Gastrocnemius medialis (tissue), 4 donors: ENCODE measurements around the gene GPSM3. TPM values are rescaled to one million over a fixed set of nuclear protein-coding genes. Genes with fewer than 3 reads are reported as not detected.

Experiments used
- ATAC-seq, 2 donors: fragments of 150-250 bp; one replicate each; pipeline ENCODE4 v1.9.1; 2016
- DNase-seq, 2 donors: peaks; one replicate each; pipeline ENCODE4 v3.0.0-alpha.2; 2019
- H3K27ac ChIP-seq, 4 donors: fragments of 200-600 bp; sonication (generic); 1 replicate in 1 of 4; 2 replicates in 3 of 4; pipeline ENCODE4 v1.5.1; 2016 to 2018; ENCODE audit warnings: mild to moderate bottlenecking in 2 of 4, moderate library complexity in 1 of 4
- H3K27me3 ChIP-seq, 3 donors: fragments of 200-600 bp; sonication (generic) in 2 of 3; 1 replicate in 1 of 3; 2 replicates in 2 of 3; pipeline versions ENCODE4 v1.5.1 to v1.6.0; 2016 to 2019; ENCODE audit warnings: mild to moderate bottlenecking in 1 of 3, moderate library complexity in 1 of 3
- H3K36me3 ChIP-seq, 2 donors: fragments of 200-600 bp; sonication (generic) in 1 of 2; one replicate each; pipeline ENCODE4 v1.5.1; 2017 to 2018
- H3K4me1 ChIP-seq, 2 donors: fragments of 200-600 bp; sonication (generic) in 1 of 2; one replicate each; pipeline ENCODE4 v1.5.1; 2016 to 2017; ENCODE audit warnings: mild to moderate bottlenecking in 2 of 2
- H3K4me3 ChIP-seq, 4 donors: fragments of 200-600 bp; sonication (generic) in 3 of 4; 1 replicate in 1 of 4; 2 replicates in 3 of 4; pipeline ENCODE4 v1.5.1; 2016 to 2019; ENCODE audit warnings: mild to moderate bottlenecking in 2 of 4
- H3K9me3 ChIP-seq, 3 donors: fragments of 200-600 bp; sonication (generic) in 2 of 3; 1 replicate in 1 of 3; 2 replicates in 2 of 3; pipeline ENCODE4 v1.5.1; 2016 to 2019
- POLR2A ChIP-seq, 2 donors: fragments of 450-650 bp; IDR thresholded peaks; one replicate each; pipeline ENCODE4 v1.6.1; 2017; ENCODE audit warnings: antibody characterized with exemption in 2 of 2, mild to moderate bottlenecking in 2 of 2, moderate library complexity in 2 of 2
- in situ Hi-C, 4 donors: fragments of 200-750 bp; cut with MboI; loops; one replicate each; pipeline versions ENCODE4 v1.15.0 to v1.8.0; 2017; ENCODE audit warnings: low sequenced_read_pairs in 4 of 4
- intact Hi-C: fragments of 100-400 bp; cut with DNase I; formaldehyde crosslinking; loops from one replicate; pipeline ENCODE4 v1.15.1; 2023; ENCODE audit warnings: low total_unique reads
- total RNA-seq, 4 donors: library from RNA; depleted of rRNA; stranded (reverse); fragments of >200 nt; gene quantifications; one replicate each; pipeline versions ENCODE4 v1.1.0 to v1.2.3, GENCODE V29; 2016
- TF ChIP-seq, protein P1 (sequence below), 5 experiments: fragments of 450-650 bp in 3 of 5; fragments of 200-600 bp in 2 of 5; sonication (generic) in 2 of 5; IDR thresholded peaks in 4 of 5; conservative IDR thresholded peaks in 1 of 5; 1 replicate in 4 of 5; 2 replicates in 1 of 5; pipeline ENCODE4 v1.5.1; 2016 to 2019; ENCODE audit warnings: antibody characterized with exemption in 5 of 5, mild to moderate bottlenecking in 3 of 5, moderate library complexity in 3 of 5

GPSM3 gene
- total RNA-seq, 4 donors from 2014 or later = 2.2 to 2.9 (median 2.3) TPM; not detected in 1

DNA sequence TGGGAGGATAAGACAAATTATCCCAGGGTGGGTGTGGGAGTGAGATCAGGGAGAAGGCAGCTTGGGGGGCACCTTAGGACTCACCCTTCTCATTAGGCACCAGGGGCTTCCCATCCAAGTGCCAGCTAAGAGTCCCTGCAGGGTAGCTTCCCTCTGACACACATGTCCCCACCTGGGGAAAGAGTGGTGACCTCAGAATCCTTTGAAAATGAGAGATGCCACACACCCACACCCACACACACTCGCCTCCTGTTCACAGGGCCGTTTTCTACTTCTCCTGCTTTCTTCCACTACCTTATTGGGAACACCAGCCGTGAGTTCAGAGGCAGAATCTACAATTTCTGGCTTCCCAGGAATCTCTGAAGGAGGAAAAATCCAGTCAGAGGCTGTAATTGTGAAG lies 9.4 kb downstream of the GPSM3 start:
- intact Hi-C loops = no loop called here
- H3K4me3 ChIP-seq = no peak overlapping the region
- H3K4me1 ChIP-seq = peaks cover 31 to 51% of the 10 kb centered on the region in 2 donors
- peak overlapping the region; percentile 62 to 99 (median 83) for H3K27ac ChIP-seq
- H3K9me3 ChIP-seq = no peaks in the 10 kb centered on the region
- no peaks in the 10 kb centered on the region for H3K27me3 ChIP-seq
- in situ Hi-C loops = loop anchor here in 3 of 4 donors (25.0 kb wide), 6 partner anchors 221 to 1571 kb away; partner anchors contain the start of genes BRD2 (in 3 of the 3), HLA-DMA (in 3 of the 3), APOM (in 2 of the 3) and BAG6 (in 2 of the 3)
- ATAC-seq = no peak
- H3K36me3 ChIP-seq = peaks cover 0 to 24% of the 10 kb centered on the region in 2 donors
- TF ChIP-seq, protein P1, sequence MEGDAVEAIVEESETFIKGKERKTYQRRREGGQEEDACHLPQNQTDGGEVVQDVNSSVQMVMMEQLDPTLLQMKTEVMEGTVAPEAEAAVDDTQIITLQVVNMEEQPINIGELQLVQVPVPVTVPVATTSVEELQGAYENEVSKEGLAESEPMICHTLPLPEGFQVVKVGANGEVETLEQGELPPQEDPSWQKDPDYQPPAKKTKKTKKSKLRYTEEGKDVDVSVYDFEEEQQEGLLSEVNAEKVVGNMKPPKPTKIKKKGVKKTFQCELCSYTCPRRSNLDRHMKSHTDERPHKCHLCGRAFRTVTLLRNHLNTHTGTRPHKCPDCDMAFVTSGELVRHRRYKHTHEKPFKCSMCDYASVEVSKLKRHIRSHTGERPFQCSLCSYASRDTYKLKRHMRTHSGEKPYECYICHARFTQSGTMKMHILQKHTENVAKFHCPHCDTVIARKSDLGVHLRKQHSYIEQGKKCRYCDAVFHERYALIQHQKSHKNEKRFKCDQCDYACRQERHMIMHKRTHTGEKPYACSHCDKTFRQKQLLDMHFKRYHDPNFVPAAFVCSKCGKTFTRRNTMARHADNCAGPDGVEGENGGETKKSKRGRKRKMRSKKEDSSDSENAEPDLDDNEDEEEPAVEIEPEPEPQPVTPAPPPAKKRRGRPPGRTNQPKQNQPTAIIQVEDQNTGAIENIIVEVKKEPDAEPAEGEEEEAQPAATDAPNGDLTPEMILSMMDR (IDR thresholded peaks at IDR 0.05 in 4 of 5, conservative IDR thresholded peaks at IDR 0.05 in 1 of 5) = no peak
- TF ChIP-seq POLR2A (IDR thresholded peaks at IDR 0.05) = no peak
- DNase-seq = no peak

DNA sequence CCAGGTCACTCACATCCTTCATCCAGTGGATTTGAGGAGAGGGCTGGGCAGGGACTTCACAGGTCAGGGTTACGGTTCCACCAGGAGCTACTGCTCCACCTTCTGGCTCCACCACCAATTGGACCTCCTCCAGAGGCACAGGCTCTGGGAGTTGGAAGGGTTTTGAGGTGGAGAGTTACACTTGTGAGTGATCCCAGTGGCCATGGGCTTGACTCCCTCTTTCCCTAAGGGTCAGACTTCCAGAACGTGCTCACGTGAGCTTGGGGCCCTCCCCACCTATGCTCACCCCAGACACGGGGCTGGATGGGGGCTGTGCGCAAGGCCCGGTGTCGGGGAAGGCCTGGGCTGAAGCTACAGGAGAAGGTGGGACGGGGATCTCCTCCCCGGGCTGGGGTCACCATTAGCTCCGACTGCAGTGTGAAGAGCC lies 9.9 kb downstream of the GPSM3 start:
- peaks cover 31 to 51% of the 10 kb centered on the region in 2 donors for H3K4me1 ChIP-seq
- peaks cover 0 to 24% of the 10 kb centered on the region in 2 donors for H3K36me3 ChIP-seq

DNA sequence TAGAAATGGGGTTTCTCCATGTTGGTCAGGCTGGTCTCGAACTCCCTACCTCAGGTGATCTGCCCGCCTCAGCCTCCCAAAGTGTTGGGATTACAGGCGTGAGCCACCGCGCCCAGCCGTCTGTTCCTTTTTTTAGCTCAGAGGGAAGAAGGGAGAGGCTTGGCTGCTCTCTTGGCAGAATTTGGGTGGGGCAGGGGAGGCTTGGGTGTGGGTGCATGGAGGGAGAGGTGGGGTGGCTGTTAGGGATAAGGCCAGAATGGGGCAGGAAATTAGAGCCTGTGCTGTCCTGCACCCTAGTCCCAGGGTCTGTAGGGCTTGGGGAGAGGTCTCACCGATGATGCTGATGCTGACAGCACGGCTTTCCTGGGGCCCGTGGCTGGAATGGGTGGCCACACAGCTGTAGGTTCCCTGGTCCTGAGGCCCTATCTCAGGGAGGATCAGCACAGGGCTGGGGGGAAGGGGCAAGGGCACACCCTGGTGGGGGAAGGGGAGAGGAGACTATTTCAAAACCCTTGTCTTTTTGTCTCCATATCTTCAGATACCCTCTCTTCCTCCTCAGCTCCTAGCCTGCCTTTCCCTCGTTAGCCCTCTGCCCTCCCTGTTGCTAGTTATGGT lies 10.4 kb downstream of the GPSM3 start:
- H3K4me1 ChIP-seq = peaks cover 32 to 54% of the 10 kb centered on the region in 2 donors
- no peak for ATAC-seq
- in situ Hi-C loops = loop anchor here in 3 of 4 donors (25.0 kb wide), 6 partner anchors 220 to 1570 kb away; partner anchors contain the start of genes BRD2 (in 3 of the 3), HLA-DMA (in 3 of the 3), APOM (in 2 of the 3) and BAG6 (in 2 of the 3)

More for the DNA sequence above, 9.9 kb downstream of the GPSM3 start:
- no peaks in the 10 kb centered on the region for H3K27me3 ChIP-seq
- H3K4me3 ChIP-seq = no peak overlapping the region
- DNase-seq (no peak), ATAC-seq (no peak)
- intact Hi-C loops = no loop called here
- TF ChIP-seq, protein P1 (IDR thresholded peaks at IDR 0.05 in 4 of 5, conservative IDR thresholded peaks at IDR 0.05 in 1 of 5) = no peak
- no peak for TF ChIP-seq POLR2A (IDR thresholded peaks at IDR 0.05)
- H3K9me3 ChIP-seq = no peaks in the 10 kb centered on the region
- in situ Hi-C loops = loop anchor here in 3 of 4 donors (25.0 kb wide), 6 partner anchors 220 to 1570 kb away; partner anchors contain the start of genes BRD2 (in 3 of the 3), HLA-DMA (in 3 of the 3), APOM (in 2 of the 3) and BAG6 (in 2 of the 3)
- peak overlapping the region; percentile 62 to 99 (median 83) for H3K27ac ChIP-seq

DNA sequence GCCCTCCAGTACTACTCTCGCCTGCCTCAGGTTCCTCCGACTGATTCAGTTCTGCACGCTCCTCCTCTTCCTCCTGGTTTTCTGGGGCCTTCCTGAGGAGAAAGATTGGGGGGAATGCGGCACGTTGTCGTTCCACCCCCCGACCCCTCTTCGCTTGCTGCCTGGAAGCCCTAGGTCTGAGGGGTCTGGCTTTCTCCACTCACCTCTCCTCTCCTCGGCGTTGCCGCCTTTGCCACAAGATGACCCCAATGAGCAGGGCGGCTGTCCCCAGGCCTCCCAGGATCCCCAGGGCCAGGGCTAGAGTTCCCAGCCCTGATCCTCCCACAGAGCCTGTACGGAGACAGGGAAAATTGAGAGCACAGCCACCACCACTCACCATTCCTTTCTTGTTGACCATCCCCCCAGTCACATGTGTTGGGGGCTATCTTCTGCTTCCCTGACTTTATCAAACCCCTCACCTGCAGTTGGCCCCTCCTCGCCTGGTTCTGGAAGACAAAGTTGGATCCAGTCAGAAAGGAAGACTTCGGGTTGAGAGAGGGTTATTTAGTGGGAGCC lies 11.2 kb downstream of the GPSM3 start:
- intact Hi-C loops = no loop called here
- Histone ChIP-seq H3K27me3 (no peaks in the 10 kb centered on the region), H3K27ac (peak overlapping the region in 3 of 4 donors; percentile 4 to 84 (median 62)), H3K9me3 (no peaks in the 10 kb centered on the region), H3K4me1 (peaks cover 37 to 54% of the 10 kb centered on the region in 2 donors), H3K4me3 (no peak overlapping the region), H3K36me3 (peaks cover 0 to 19% of the 10 kb centered on the region in 2 donors)
- in situ Hi-C loops = loop anchor here in 3 of 4 donors (25.0 kb wide), 6 partner anchors 219 to 1569 kb away; partner anchors contain the start of genes BRD2 (in 3 of the 3), HLA-DMA (in 3 of the 3), APOM (in 2 of the 3) and BAG6 (in 2 of the 3)
- ATAC-seq (no peak), DNase-seq (no peak)
- no peak for TF ChIP-seq POLR2A (IDR thresholded peaks at IDR 0.05)
- TF ChIP-seq, protein P1 (IDR thresholded peaks at IDR 0.05 in 4 of 5, conservative IDR thresholded peaks at IDR 0.05 in 1 of 5) = no peak

More for the DNA sequence above, 10.4 kb downstream of the GPSM3 start:
- no peak for DNase-seq
- intact Hi-C loops = no loop called here
- Histone ChIP-seq H3K27me3 (no peaks in the 10 kb centered on the region), H3K9me3 (no peaks in the 10 kb centered on the region), H3K4me3 (no peak overlapping the region), H3K36me3 (peaks cover 0 to 22% of the 10 kb centered on the region in 2 donors), H3K27ac (peak overlapping the region; percentile 62 to 99 (median 83))
- TF ChIP-seq, protein P1 (IDR thresholded peaks at IDR 0.05 in 4 of 5, conservative IDR thresholded peaks at IDR 0.05 in 1 of 5) = no peak
- TF ChIP-seq POLR2A (IDR thresholded peaks at IDR 0.05) = no peak
